Pancreas (tissue), 10 donors: ENCODE data around the gene ALG5. TPM values are rescaled to one million over a fixed set of nuclear protein-coding genes. Genes with fewer than 3 reads are reported as not detected.

ENCODE experiments used
- ATAC-seq, 4 donors: fragments of 200-7000 bp; cut with Tn5 transposase; one replicate each; pipeline versions ENCODE4 v1.8.0 to v1.9.1; 2020; ENCODE audit warnings: mild to moderate bottlenecking in 4 of 4, moderate library complexity in 4 of 4
- DNase-seq, 6 donors: peaks; one replicate each; pipeline ENCODE4 v3.0.0-alpha.2; 2020
- FAIRE-seq: peaks from 2 replicates; lab custom pipeline; 2012; peaks lifted over from hg19 to GRCh38; lab: Jason Lieb, UNC
- H3K27ac ChIP-seq, 4 donors: fragments of 200-600 bp; sonication (generic); 1 replicate in 3 of 4; 2 replicates in 1 of 4; pipeline versions ENCODE4 v1.5.0 to v1.8.0; 2020
- H3K27me3 ChIP-seq, 4 donors: fragments of 200-600 bp; one replicate each; pipeline ENCODE4 v1.8.0; 2021
- H3K36me3 ChIP-seq, 3 donors: fragments of 200-600 bp; sonication (generic) in 1 of 3; one replicate each; pipeline versions ENCODE4 v1.5.0 to v1.8.0; 2020 to 2021
- H3K4me1 ChIP-seq, 3 donors: fragments of 200-600 bp; one replicate each; pipeline ENCODE4 v1.8.0; 2021
- H3K4me3 ChIP-seq, 4 donors: fragments of 200-600 bp; sonication (generic) in 2 of 4; one replicate each; pipeline versions ENCODE4 v1.5.0 to v1.8.0; 2020 to 2021
- H3K9me3 ChIP-seq, 4 donors: fragments of 200-600 bp; one replicate each; pipeline ENCODE4 v1.8.0; 2021
- WGBS, 2 donors: extraction: QIAGEN DNeasy Blood & Tissue Kit; methylation state at CpG; one replicate each; pipeline ENCODE4 v1.1.7; 2013; 5-methylcytosine and 5-hydroxymethylcytosine counted together
- intact Hi-C, 3 donors: fragments of 100-400 bp; cut with DNase I; formaldehyde crosslinking; loops; one replicate each; pipeline versions ENCODE4 v1.11.1 to v1.14.2; 2022
- polyA plus RNA-seq, 2 donors: library from polyadenylated mRNA; stranded (reverse); fragments of 200-250 nt; gene quantifications; one replicate each; pipeline ENCODE4 v1.2.3, GENCODE V29; 2013
- total RNA-seq, 6 donors: library from RNA; stranded (reverse); fragmentation: NEBNext Ultra II Directional in 4 of 6; extraction: Animal tissue kit (Norgen Biotek cat#: 25700) in 4 of 6; gene quantifications; one replicate each; pipeline versions ENCODE4 v1.2.1 to v1.2.4, GENCODE V29; 2021 to 2023
- TF ChIP-seq, protein P1 (sequence below), 4 donors: fragments of 200-600 bp; sonication (generic) in 3 of 4; IDR thresholded peaks; one replicate each; pipeline versions ENCODE4 v1.5.0 to v1.8.0; 2021; ENCODE audit warnings: antibody characterized with exemption in 4 of 4
- donor health status: healthy with polysubstance abuse.
- donor health status: DM: no; HTN: no; CAD: no; lungs with moderate emphysema.
- donor health status: DM: no; HTN: no; CAD: no.
- donor health status: control.
- donor health status: control.
- donor health status: Bipolar disorder and iron deficiency.
- donor health status: DM: yes; HTN: yes; CAD: no.
- donor health status: DM: no; HTN: no; CAD: no.
- donor health status: DM: no; HTN: no; CAD: no.
- donor health status: DM: yes; HTN: yes; CAD: no.

The ALG5 gene
- total and polyA plus RNA-seq, 8 donors, result 30.9 to 62.6 (median 40.8) TPM

- TF ChIP-seq, protein P1, sequence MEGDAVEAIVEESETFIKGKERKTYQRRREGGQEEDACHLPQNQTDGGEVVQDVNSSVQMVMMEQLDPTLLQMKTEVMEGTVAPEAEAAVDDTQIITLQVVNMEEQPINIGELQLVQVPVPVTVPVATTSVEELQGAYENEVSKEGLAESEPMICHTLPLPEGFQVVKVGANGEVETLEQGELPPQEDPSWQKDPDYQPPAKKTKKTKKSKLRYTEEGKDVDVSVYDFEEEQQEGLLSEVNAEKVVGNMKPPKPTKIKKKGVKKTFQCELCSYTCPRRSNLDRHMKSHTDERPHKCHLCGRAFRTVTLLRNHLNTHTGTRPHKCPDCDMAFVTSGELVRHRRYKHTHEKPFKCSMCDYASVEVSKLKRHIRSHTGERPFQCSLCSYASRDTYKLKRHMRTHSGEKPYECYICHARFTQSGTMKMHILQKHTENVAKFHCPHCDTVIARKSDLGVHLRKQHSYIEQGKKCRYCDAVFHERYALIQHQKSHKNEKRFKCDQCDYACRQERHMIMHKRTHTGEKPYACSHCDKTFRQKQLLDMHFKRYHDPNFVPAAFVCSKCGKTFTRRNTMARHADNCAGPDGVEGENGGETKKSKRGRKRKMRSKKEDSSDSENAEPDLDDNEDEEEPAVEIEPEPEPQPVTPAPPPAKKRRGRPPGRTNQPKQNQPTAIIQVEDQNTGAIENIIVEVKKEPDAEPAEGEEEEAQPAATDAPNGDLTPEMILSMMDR (IDR thresholded peaks at IDR 0.05), result no peak
- Histone ChIP-seq H3K4me3 (no peak overlapping the region), H3K27ac (no peak overlapping the region), H3K27me3 (no peaks in the 10 kb centered on the region), H3K36me3 (peaks cover 0 to 24% (median 12%) of the 10 kb centered on the region in 3 donors), H3K4me1 (no peaks in the 10 kb centered on the region), H3K9me3 (no peaks in the 10 kb centered on the region)
- 90 to 95% methylated on average over 2 of the region's 2 CpGs for WGBS, 2 donors
- no peak for ATAC-seq
- no peak for FAIRE-seq
- no peak for DNase-seq
- intact Hi-C loops, result no loop called here
Measured at GRCh38 chr13:36959456-36960116, 39.6 kb downstream of the ALG5 start.

- H3K36me3 ChIP-seq, result peaks cover 0 to 21% (median 6%) of the 10 kb centered on the region in 3 donors
- TF ChIP-seq, protein P1 (IDR thresholded peaks at IDR 0.05), result no peak
- H3K4me1 ChIP-seq, result no peaks in the 10 kb centered on the region
- FAIRE-seq (no peak), DNase-seq (no peak), ATAC-seq (no peak)
- H3K4me3 ChIP-seq, result no peak overlapping the region
- intact Hi-C loops, result no loop called here
- no peak overlapping the region for H3K27ac ChIP-seq
- no peaks in the 10 kb centered on the region for H3K27me3 ChIP-seq
- H3K9me3 ChIP-seq, result no peaks in the 10 kb centered on the region
Measured at GRCh38 chr13:36954542-36954941, 44.6 kb downstream of the ALG5 start.

DNA sequence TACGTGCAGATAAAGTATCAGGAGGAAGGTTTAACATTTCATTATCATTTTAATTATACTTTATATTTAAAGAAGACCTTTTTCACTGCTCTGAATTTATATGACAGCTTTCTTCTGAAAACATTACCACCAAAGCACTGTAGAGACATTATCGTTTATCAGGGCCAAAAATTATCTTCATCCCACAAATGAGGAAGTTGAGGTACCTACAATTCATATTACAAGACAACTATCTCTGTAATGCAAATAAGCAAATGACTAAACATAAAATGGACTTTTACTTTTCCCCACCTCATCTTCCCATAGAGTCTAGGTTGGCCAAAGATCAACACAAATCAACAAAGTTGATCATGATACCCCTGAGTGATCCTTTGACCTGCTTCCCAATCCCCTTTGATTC is 48.2 kb downstream of the ALG5 start:
- H3K27ac ChIP-seq, result no peak overlapping the region
- no peak for DNase-seq
- WGBS, 2 donors, result 87% methylated on average over 2 of the region's 2 CpGs
- intact Hi-C loops, result no loop called here
- no peak for FAIRE-seq
- no peak for ATAC-seq
- H3K36me3 ChIP-seq, result peaks cover 0 to 21% (median 6%) of the 10 kb centered on the region in 3 donors
- no peaks in the 10 kb centered on the region for H3K9me3 ChIP-seq
- H3K4me3 ChIP-seq, result no peak overlapping the region
- TF ChIP-seq, protein P1 (IDR thresholded peaks at IDR 0.05), result no peak
- no peaks in the 10 kb centered on the region for H3K4me1 ChIP-seq
- H3K27me3 ChIP-seq, result no peaks in the 10 kb centered on the region

DNA sequence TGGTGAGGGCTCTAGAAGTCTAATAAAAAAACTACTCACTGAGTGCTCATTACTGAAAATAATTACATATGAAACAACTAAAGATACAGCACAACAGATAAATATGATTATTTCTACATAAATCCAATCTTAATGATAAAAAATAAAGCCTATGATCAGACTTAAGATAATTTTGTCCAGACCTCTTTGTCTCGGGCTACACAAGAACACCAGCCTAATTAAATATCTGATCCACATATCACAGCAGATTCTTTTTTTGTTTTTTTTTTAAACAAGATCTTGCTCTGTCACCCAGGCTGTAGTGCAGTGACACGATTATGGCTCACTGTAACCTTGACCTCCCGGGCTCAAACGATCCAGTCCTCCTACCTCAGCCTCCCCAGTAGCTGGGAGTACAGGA is 48.8 kb downstream of the ALG5 start:
- intact Hi-C loops, result no loop called here
- 78 to 85% methylated on average over 4 of the region's 4 CpGs for WGBS, 2 donors
- H3K36me3 ChIP-seq, result peaks cover 0 to 21% (median 6%) of the 10 kb centered on the region in 3 donors
- H3K9me3 ChIP-seq, result no peaks in the 10 kb centered on the region
- no peak overlapping the region for H3K27ac ChIP-seq
- FAIRE-seq (no peak), ATAC-seq (no peak), DNase-seq (no peak)
- no peaks in the 10 kb centered on the region for H3K4me1 ChIP-seq
- no peaks in the 10 kb centered on the region for H3K27me3 ChIP-seq
- TF ChIP-seq, protein P1 (IDR thresholded peaks at IDR 0.05), result no peak
- no peak overlapping the region for H3K4me3 ChIP-seq

DNA sequence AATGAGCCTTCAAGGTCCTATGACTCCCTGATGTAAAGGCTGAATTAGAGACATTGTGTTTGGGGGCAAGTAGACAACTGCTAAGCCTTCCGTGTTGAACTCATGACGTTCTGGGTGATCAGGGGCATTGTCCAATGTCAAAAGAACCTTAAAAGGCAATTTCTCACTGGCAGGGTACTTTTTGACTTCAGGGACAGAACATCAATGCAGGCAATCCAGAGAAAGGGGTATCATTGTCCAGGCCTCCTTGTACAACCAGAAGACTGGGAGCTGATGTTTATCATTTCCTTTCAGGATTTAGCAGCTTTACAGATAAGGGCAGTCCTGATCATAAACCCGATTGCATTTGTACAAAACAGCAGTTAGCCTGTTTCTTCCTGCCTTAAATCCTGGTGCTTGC is 54.1 kb downstream of the ALG5 start:
- no peak for FAIRE-seq
- no peak for ATAC-seq
- no peaks in the 10 kb centered on the region for H3K27me3 ChIP-seq
- intact Hi-C loops, result no loop called here
- no peak overlapping the region for H3K27ac ChIP-seq
- no peak for DNase-seq
- H3K4me1 ChIP-seq, result no peaks in the 10 kb centered on the region
- TF ChIP-seq, protein P1 (IDR thresholded peaks at IDR 0.05), result no peak
- no peaks in the 10 kb centered on the region for H3K36me3 ChIP-seq
- no peaks in the 10 kb centered on the region for H3K9me3 ChIP-seq
- 52% methylated on average over 3 of the region's 3 CpGs for WGBS, 2 donors
- H3K4me3 ChIP-seq, result no peak overlapping the region
